Measurements from ENCODE around the gene PGC. TPM values are rescaled to one million over a fixed set of nuclear protein-coding genes. Genes with fewer than 3 reads are reported as not detected.

PGC gene
- total and polyA plus RNA-seq, 12 donors, result 0.58 to 2.0 TPM; not detected in 10

GRCh38 chr6:41746107-41746506, 1.1 kb downstream of the PGC start:
- TF ChIP-seq, protein P1, sequence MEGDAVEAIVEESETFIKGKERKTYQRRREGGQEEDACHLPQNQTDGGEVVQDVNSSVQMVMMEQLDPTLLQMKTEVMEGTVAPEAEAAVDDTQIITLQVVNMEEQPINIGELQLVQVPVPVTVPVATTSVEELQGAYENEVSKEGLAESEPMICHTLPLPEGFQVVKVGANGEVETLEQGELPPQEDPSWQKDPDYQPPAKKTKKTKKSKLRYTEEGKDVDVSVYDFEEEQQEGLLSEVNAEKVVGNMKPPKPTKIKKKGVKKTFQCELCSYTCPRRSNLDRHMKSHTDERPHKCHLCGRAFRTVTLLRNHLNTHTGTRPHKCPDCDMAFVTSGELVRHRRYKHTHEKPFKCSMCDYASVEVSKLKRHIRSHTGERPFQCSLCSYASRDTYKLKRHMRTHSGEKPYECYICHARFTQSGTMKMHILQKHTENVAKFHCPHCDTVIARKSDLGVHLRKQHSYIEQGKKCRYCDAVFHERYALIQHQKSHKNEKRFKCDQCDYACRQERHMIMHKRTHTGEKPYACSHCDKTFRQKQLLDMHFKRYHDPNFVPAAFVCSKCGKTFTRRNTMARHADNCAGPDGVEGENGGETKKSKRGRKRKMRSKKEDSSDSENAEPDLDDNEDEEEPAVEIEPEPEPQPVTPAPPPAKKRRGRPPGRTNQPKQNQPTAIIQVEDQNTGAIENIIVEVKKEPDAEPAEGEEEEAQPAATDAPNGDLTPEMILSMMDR (IDR thresholded peaks at IDR 0.05), result no peak
- no peaks in the 10 kb centered on the region for H3K36me3 ChIP-seq
- no peak overlapping the region for H3K4me3 ChIP-seq
- H3K27ac ChIP-seq, result no peak overlapping the region
- DNase-seq, result no peak
- ATAC-seq, result no peak
- WGBS, 2 donors, result 87 to 94% methylated on average over 10 of the region's 10 CpGs
- intact Hi-C loops (cut with DNase I), result no loop called here
- no peaks in the 10 kb centered on the region for H3K4me1 ChIP-seq
- no peaks in the 10 kb centered on the region for H3K9me3 ChIP-seq
- H3K27me3 ChIP-seq, result no peaks in the 10 kb centered on the region

GRCh38 chr6:41744236-41744787, 2.9 kb downstream of the PGC start:
- H3K4me3 ChIP-seq, result no peak overlapping the region
- DNase-seq (no peak), ATAC-seq (no peak)
- intact Hi-C loops (cut with DNase I), result no loop called here
- TF ChIP-seq, protein P1 (IDR thresholded peaks at IDR 0.05), result no peak
- 86 to 87% methylated on average over 7 of the region's 7 CpGs for WGBS, 2 donors
- no peaks in the 10 kb centered on the region for H3K36me3 ChIP-seq
- H3K27me3 ChIP-seq, result no peaks in the 10 kb centered on the region
- no peaks in the 10 kb centered on the region for H3K4me1 ChIP-seq
- no peak overlapping the region for H3K27ac ChIP-seq
- H3K9me3 ChIP-seq, result no peaks in the 10 kb centered on the region

DNA sequence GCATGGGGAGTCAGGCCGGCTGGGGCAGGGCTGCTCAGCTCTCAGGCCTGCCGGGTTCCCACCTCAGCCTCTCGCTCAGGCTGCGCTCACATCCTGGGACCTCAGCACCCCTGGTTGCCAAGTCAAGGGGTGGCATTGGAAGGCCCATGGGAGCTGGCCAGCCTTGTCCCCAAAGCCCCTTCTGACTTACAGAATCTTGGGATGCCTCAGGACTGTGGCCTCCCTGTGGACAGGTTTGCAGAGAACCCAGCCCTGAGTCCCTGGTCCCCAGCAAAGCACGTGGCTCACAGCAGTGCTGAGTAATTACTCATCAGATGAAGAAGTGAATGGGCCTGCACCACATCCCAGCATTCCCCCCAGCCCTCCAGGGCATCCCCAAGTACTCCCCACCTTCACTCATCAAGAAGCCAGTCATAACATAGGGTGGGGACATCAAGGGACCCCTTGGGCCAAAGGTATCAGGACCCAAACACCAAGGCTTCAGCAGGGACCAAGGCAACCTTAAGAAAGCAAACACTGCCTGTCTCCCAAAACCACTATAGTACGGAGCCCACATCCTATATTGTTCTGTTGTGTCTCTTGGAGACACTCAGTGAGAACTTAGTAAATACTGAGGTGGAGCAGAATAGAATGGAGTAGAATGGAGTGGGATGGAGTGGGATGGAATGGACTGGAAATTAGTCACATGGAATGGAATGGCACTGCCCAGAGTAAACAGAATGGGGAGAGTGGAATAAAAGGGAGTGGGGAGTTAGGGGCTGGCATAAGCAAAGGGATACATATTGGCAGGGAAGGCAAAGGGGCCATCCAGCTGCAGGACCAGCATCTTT, 3.6 kb downstream of the PGC start:
- intact Hi-C loops (cut with DNase I), result no loop called here
- 89 to 93% methylated on average over 6 of the region's 6 CpGs for WGBS, 2 donors
- no peak for DNase-seq

GRCh38 chr6:41741625-41742490, 5.3 kb downstream of the PGC start:
- H3K4me3 ChIP-seq, result no peak overlapping the region
- DNase-seq (no peak), ATAC-seq (no peak)
- TF ChIP-seq, protein P1 (IDR thresholded peaks at IDR 0.05), result no peak
- intact Hi-C loops (cut with DNase I), result no loop called here
- H3K27me3 ChIP-seq, result no peaks in the 10 kb centered on the region
- 86 to 88% methylated on average over 20 of the region's 20 CpGs for WGBS, 2 donors
- H3K27ac ChIP-seq, result no peak overlapping the region
- no peaks in the 10 kb centered on the region for H3K9me3 ChIP-seq
- H3K4me1 ChIP-seq, result no peaks in the 10 kb centered on the region
- no peaks in the 10 kb centered on the region for H3K36me3 ChIP-seq

More for the DNA sequence above, 3.6 kb downstream of the PGC start:
- H3K4me1 ChIP-seq, result no peaks in the 10 kb centered on the region
- H3K27me3 ChIP-seq, result no peaks in the 10 kb centered on the region
- no peak for ATAC-seq
- H3K36me3 ChIP-seq, result no peaks in the 10 kb centered on the region
- no peak overlapping the region for H3K4me3 ChIP-seq
- no peak overlapping the region for H3K27ac ChIP-seq
- TF ChIP-seq, protein P1 (IDR thresholded peaks at IDR 0.05), result no peak
- no peaks in the 10 kb centered on the region for H3K9me3 ChIP-seq
